ENCODE results near the gene PRSS22. TPM values are rescaled to one million over a fixed set of nuclear protein-coding genes. Genes with fewer than 3 reads are reported as not detected.

The PRSS22 gene
- total RNA-seq, 1 experiment from 2014 or later = 3.9 TPM

DNA sequence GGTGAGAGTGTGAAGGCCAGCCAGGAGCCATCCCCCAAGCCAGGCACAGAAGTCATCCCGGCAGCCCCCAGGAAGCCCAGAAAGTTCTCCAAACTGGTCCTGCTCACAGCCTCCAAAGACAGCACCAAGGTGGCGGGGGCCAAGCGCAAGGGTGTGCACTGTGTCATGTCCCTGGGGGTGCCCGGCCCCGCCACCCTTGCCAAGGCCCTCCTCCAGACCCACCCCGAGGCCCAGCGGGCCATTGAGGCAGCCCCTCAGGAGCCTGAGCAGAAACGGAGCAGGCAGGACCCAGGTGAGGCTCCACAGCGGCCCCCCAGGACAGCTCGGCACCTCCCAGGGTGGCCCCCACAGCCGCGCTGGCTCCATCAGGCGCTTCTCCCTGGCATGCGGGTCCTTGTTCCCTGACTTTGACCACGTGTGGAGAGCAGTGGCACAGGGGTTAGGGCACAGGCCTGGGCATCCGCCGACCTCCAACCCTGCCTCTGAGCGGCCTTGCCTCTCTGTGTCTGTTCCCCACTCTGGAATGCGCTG lies 38.6 kb upstream of the PRSS22 start:
- Mint-ChIP-seq H3K27ac (no peak overlapping the region), H3K36me3 (no peaks in the 10 kb centered on the region), H3K4me1 (no peaks in the 10 kb centered on the region), H3K9me3 (no peaks in the 10 kb centered on the region), H3K27me3 (ENCODE audit: low read depth) (no peaks in the 10 kb centered on the region), H3K4me3 (no peak overlapping the region)
- DNase-seq (ENCODE audit: low spot score) = no peak
- CTCF ChIA-PET = no interaction called here
- POLR2A ChIA-PET = no interaction called here
- TF ChIP-seq, protein P1, sequence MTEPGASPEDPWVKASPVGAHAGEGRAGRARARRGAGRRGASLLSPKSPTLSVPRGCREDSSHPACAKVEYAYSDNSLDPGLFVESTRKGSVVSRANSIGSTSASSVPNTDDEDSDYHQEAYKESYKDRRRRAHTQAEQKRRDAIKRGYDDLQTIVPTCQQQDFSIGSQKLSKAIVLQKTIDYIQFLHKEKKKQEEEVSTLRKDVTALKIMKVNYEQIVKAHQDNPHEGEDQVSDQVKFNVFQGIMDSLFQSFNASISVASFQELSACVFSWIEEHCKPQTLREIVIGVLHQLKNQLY (CRISPR knock-in tag; IDR thresholded peaks at IDR 0.05) = no peak
- TF ChIP-seq IRF2 (CRISPR knock-in tag; IDR thresholded peaks at IDR 0.05; ENCODE audit: borderline replicate concordance, low read depth) (no peak), CREM (CRISPR knock-in tag; IDR thresholded peaks at IDR 0.05) (no peak), TCF7 (CRISPR knock-in tag; IDR thresholded peaks at IDR 0.05; ENCODE audit: low read depth) (no peak), GABPB1 (CRISPR knock-in tag; IDR thresholded peaks at IDR 0.05) (no peak), ZNF121 (CRISPR knock-in tag; IDR thresholded peaks at IDR 0.05) (no peak), E2F5 (CRISPR knock-in tag; IDR thresholded peaks at IDR 0.05) (no peak), NR1H2 (CRISPR knock-in tag; IDR thresholded peaks at IDR 0.05) (no peak), ZNF263 (CRISPR knock-in tag; IDR thresholded peaks at IDR 0.05; ENCODE audit: low read depth) (no peak), ZNF671 (CRISPR knock-in tag; IDR thresholded peaks at IDR 0.05) (no peak), JUN (CRISPR knock-in tag; IDR thresholded peaks at IDR 0.05) (no peak), E2F4 (CRISPR knock-in tag; IDR thresholded peaks at IDR 0.05; ENCODE audit: borderline replicate concordance, low read depth) (no peak), ZBTB21 (CRISPR knock-in tag; IDR thresholded peaks at IDR 0.05; ENCODE audit: borderline replicate concordance) (no peak)
- TF ChIP-seq, protein P2, sequence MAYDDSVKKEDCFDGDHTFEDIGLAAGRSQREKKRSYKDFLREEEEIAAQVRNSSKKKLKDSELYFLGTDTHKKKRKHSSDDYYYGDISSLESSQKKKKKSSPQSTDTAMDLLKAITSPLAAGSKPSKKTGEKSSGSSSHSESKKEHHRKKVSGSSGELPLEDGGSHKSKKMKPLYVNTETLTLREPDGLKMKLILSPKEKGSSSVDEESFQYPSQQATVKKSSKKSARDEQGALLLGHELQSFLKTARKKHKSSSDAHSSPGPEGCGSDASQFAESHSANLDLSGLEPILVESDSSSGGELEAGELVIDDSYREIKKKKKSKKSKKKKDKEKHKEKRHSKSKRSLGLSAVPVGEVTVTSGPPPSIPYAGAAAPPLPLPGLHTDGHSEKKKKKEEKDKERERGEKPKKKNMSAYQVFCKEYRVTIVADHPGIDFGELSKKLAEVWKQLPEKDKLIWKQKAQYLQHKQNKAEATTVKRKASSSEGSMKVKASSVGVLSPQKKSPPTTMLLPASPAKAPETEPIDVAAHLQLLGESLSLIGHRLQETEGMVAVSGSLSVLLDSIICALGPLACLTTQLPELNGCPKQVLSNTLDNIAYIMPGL (CRISPR knock-in tag; IDR thresholded peaks at IDR 0.05) = no peak
- TF ChIP-seq, protein P3, sequence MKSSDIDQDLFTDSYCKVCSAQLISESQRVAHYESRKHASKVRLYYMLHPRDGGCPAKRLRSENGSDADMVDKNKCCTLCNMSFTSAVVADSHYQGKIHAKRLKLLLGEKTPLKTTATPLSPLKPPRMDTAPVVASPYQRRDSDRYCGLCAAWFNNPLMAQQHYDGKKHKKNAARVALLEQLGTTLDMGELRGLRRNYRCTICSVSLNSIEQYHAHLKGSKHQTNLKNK (CRISPR knock-in tag; IDR thresholded peaks at IDR 0.05) = no peak
- TF ChIP-seq, protein P4, sequence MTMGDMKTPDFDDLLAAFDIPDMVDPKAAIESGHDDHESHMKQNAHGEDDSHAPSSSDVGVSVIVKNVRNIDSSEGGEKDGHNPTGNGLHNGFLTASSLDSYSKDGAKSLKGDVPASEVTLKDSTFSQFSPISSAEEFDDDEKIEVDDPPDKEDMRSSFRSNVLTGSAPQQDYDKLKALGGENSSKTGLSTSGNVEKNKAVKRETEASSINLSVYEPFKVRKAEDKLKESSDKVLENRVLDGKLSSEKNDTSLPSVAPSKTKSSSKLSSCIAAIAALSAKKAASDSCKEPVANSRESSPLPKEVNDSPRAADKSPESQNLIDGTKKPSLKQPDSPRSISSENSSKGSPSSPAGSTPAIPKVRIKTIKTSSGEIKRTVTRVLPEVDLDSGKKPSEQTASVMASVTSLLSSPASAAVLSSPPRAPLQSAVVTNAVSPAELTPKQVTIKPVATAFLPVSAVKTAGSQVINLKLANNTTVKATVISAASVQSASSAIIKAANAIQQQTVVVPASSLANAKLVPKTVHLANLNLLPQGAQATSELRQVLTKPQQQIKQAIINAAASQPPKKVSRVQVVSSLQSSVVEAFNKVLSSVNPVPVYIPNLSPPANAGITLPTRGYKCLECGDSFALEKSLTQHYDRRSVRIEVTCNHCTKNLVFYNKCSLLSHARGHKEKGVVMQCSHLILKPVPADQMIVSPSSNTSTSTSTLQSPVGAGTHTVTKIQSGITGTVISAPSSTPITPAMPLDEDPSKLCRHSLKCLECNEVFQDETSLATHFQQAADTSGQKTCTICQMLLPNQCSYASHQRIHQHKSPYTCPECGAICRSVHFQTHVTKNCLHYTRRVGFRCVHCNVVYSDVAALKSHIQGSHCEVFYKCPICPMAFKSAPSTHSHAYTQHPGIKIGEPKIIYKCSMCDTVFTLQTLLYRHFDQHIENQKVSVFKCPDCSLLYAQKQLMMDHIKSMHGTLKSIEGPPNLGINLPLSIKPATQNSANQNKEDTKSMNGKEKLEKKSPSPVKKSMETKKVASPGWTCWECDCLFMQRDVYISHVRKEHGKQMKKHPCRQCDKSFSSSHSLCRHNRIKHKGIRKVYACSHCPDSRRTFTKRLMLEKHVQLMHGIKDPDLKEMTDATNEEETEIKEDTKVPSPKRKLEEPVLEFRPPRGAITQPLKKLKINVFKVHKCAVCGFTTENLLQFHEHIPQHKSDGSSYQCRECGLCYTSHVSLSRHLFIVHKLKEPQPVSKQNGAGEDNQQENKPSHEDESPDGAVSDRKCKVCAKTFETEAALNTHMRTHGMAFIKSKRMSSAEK (CRISPR knock-in tag; IDR thresholded peaks at IDR 0.05; ENCODE audit: borderline replicate concordance) = no peak
- no peak for ATAC-seq

GRCh38 chr16:2895813-2896212 lies 37.8 kb upstream of the PRSS22 start:
- H3K4me3 Mint-ChIP-seq = no peak overlapping the region
- no peak for DNase-seq (ENCODE audit: low spot score)
- TF ChIP-seq ZNF232 (CRISPR knock-in tag; IDR thresholded peaks at IDR 0.05) (no peak), CREB1 (CRISPR knock-in tag; IDR thresholded peaks at IDR 0.05) (no peak), ZNF219 (CRISPR knock-in tag; IDR thresholded peaks at IDR 0.05; ENCODE audit: borderline replicate concordance) (no peak), ERG (CRISPR knock-in tag; IDR thresholded peaks at IDR 0.05) (no peak), IRF2 (CRISPR knock-in tag; IDR thresholded peaks at IDR 0.05; ENCODE audit: borderline replicate concordance, low read depth) (no peak), JUN (CRISPR knock-in tag; IDR thresholded peaks at IDR 0.05) (no peak)
- H3K4me1 Mint-ChIP-seq = peaks cover 3% of the 10 kb centered on the region
- POLR2A ChIA-PET = no interaction called here
- H3K9me3 Mint-ChIP-seq = no peaks in the 10 kb centered on the region
- ATAC-seq = peak; percentile 23; the same call in 1 of the 2 replicates
- H3K36me3 Mint-ChIP-seq = no peaks in the 10 kb centered on the region
- CTCF ChIA-PET = interaction anchor here (1.1 to 1.6 kb wide), 2 partner anchors 57 to 87 kb away, joined by 4 read pairs; no protein-coding TSS in a partner anchor
- H3K27ac Mint-ChIP-seq = no peak overlapping the region
- H3K27me3 Mint-ChIP-seq (ENCODE audit: low read depth) = no peaks in the 10 kb centered on the region

Measured in WTC11 (cell line).